Measurements from ENCODE around the gene CNMD.

Gene CNMD

GRCh38 chr13:52739468-52740071 is at the start of gene CNMD:
CNMD (minus strand) TSS chr13:52739820; CDS start chr13:52739701, 119 bp downstream.
- DNase-seq (ENCODE audit: extremely low read depth, low read depth) = no peak
- no peak for TF ChIP-seq CTCF (IDR thresholded peaks at IDR 0.05; ENCODE audit: low read depth, low read length, missing control alignments)
- H3K4me3 ChIP-seq (replicated peaks; ENCODE audit: low read depth, low read length) = no peak within 1 kb of the TSS

GRCh38 chr13:52788011-52788410 is 48.4 kb upstream of the CNMD start:
- no peak for TF ChIP-seq CTCF (IDR thresholded peaks at IDR 0.05; ENCODE audit: low read depth, low read length, missing control alignments)
- DNase-seq (ENCODE audit: extremely low read depth, low read depth) = no peak
- no peak overlapping the region for H3K4me3 ChIP-seq (replicated peaks; ENCODE audit: low read depth, low read length)

DNA sequence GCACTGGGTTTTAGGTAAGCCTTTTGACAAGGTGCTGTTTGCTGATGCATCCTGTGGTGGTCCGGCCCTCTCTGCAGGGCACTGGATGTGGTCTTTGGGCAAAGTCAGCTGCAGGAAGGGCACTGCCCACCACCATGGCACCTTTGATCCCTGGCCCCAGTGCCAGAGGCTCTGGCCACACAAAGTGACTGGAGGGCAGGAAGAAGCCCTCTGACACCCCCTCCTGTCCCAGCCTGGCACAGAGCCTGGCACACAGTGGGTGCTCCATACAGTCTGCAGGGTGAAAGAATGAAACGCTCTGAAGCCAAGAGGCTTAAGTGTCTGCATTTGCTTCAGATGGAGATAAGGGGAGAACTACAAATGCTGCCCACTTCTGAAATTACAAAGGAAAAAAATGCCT is 47.6 kb upstream of the CNMD start:
- no peak for TF ChIP-seq CTCF (IDR thresholded peaks at IDR 0.05; ENCODE audit: low read depth, low read length, missing control alignments)
- no peak overlapping the region for H3K4me3 ChIP-seq (replicated peaks; ENCODE audit: low read depth, low read length)
- no peak for DNase-seq (ENCODE audit: extremely low read depth, low read depth)

DNA sequence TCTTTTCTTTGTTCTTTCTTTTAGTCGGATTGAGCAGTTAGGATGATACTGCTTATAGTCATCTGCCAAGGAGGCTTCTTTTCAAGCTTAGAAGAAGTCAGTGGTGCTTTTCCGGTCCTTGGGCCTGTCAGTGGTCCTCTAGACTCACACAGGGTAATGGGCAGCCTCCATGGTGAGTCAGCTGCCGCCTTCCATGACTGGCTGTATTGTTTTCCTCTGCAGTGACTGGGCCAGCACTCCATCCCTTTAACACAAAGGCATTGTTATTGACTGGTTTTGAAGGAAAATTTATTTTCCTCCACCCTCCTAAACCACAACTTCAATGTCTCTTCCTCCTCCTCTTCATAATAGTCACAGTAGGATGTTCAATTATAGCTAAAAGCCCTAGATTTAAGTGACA is 47.1 kb upstream of the CNMD start:
- no peak for DNase-seq (ENCODE audit: extremely low read depth, low read depth)
- no peak overlapping the region for H3K4me3 ChIP-seq (replicated peaks; ENCODE audit: low read depth, low read length)
- TF ChIP-seq CTCF (IDR thresholded peaks at IDR 0.05; ENCODE audit: low read depth, low read length, missing control alignments) = no peak

- no peak for DNase-seq (ENCODE audit: extremely low read depth, low read depth)
- no peak overlapping the region for H3K4me3 ChIP-seq (replicated peaks; ENCODE audit: low read depth, low read length)
- TF ChIP-seq CTCF (IDR thresholded peaks at IDR 0.05; ENCODE audit: low read depth, low read length, missing control alignments) = no peak
Observed at GRCh38 chr13:52785739-52786138, 46.1 kb upstream of the CNMD start.

GRCh38 chr13:52784591-52785340 is 45.1 kb upstream of the CNMD start:
- DNase-seq (ENCODE audit: extremely low read depth, low read depth) = no peak
- no peak for TF ChIP-seq CTCF (IDR thresholded peaks at IDR 0.05; ENCODE audit: low read depth, low read length, missing control alignments)
- H3K4me3 ChIP-seq (replicated peaks; ENCODE audit: low read depth, low read length) = no peak overlapping the region

Data from HFF-Myc (cell line).